ENCODE data around the gene SNX32. TPM values are rescaled to one million over a fixed set of nuclear protein-coding genes. Genes with fewer than 3 reads are reported as not detected.

The SNX32 gene
- polyA plus RNA-seq, 2 of the 4 experiments (the other 2 are of a cell fraction), result 0.08 TPM; not detected in 1

- TF ChIP-seq REST (IDR thresholded peaks at IDR 0.05) (no peak), BHLHE40 (IDR thresholded peaks at IDR 0.05; ENCODE audit: low read depth, low read length) (no peak), NR3C1 (IDR thresholded peaks at IDR 0.05) (no peak), RAD21 (conservative IDR thresholded peaks at IDR 0.05 in 1 of 2, IDR thresholded peaks at IDR 0.05 in 1 of 2) (no peak), RARB (CRISPR knock-in tag; IDR thresholded peaks at IDR 0.05) (no peak)
Observed at GRCh38 chr11:65797711-65798110, 36.1 kb upstream of the SNX32 start (continued).

GRCh38 chr11:65798882-65799281, 34.9 kb upstream of the SNX32 start:
- no peak overlapping the region for H3K4me3 ChIP-seq
- DNase-seq (ENCODE audit: low read depth in 1 of 2, low spot score in 1 of 2) (no peak), FAIRE-seq (no peak), ATAC-seq (no peak)
- no peaks in the 10 kb centered on the region for H3K9me3 ChIP-seq
- ChIA-PET CTCF (interaction anchor here (1.0 to 19.2 kb wide), 7 partner anchors 10 to 224 kb away, joined by 3 to 173 read pairs (median 5); partner anchors contain the start of gene AP5B1), POLR2A (interaction anchor here (0.9 kb wide), 1 partner anchor 19 kb away, joined by 4 read pairs; no protein-coding TSS in a partner anchor)
- no peaks in the 10 kb centered on the region for H3K4me1 ChIP-seq
- no peak for TF ChIP-seq CHD2 (IDR thresholded peaks at IDR 0.05; ENCODE audit: low read length, partially characterized antibody)
- TF ChIP-seq REST (IDR thresholded peaks at IDR 0.05), result no peak
- no peak for TF ChIP-seq CBX2 (IDR thresholded peaks at IDR 0.05; ENCODE audit: borderline replicate concordance, low read depth)
- no peak for TF ChIP-seq EP300 (IDR thresholded peaks at IDR 0.05)
- 73% methylated on average over 8 of the region's 8 CpGs for WGBS (ENCODE audit: missing lambda C conversion rate)
- H3K4me2 ChIP-seq, result no peak overlapping the region
- no peak overlapping the region for H3K27ac ChIP-seq

GRCh38 chr11:65801153-65801987, 32.4 kb upstream of the SNX32 start:
- Histone ChIP-seq H3K4me3 (no peak overlapping the region), H3K4me2 (no peak overlapping the region), H3K27ac (no peak overlapping the region), H3K4me1 (no peaks in the 10 kb centered on the region), H3K9me3 (no peaks in the 10 kb centered on the region)
- no peak for FAIRE-seq
- TF ChIP-seq ELK1 (IDR thresholded peaks at IDR 0.05; ENCODE audit: low read depth, low read length) (no peak), MYC (IDR thresholded peaks at IDR 0.05; ENCODE audit: borderline replicate concordance, low read length) (no peak), MAFK (IDR thresholded peaks at IDR 0.05; ENCODE audit: partially characterized antibody) (no peak), ZC3H11A (IDR thresholded peaks at IDR 0.05) (no peak), CEBPB (IDR thresholded peaks at IDR 0.05) (no peak)
- ChIA-PET CTCF (interaction anchor here (0.7 to 19.2 kb wide), 6 partner anchors 9 to 241 kb away, joined by 3 to 173 read pairs (median 14); partner anchors contain the start of genes AP5B1 and KAT5), POLR2A (interaction anchor here (0.6 kb wide), 1 partner anchor 21 kb away, joined by 3 read pairs; no protein-coding TSS in a partner anchor)
- ATAC-seq, result no peak
- no peak for DNase-seq (ENCODE audit: low read depth in 1 of 2, low spot score in 1 of 2)
- WGBS (ENCODE audit: missing lambda C conversion rate), result 75% methylated on average over 18 of the region's 18 CpGs
